NCI-H187 (cell line): Measurements from ENCODE around the gene CDH4.

Experiments
- DNase-seq, 2 experiments: peaks; one replicate each; lab custom pipeline; 2025; lab: John Stamatoyannopoulos, UW

The CDH4 gene

DNA sequence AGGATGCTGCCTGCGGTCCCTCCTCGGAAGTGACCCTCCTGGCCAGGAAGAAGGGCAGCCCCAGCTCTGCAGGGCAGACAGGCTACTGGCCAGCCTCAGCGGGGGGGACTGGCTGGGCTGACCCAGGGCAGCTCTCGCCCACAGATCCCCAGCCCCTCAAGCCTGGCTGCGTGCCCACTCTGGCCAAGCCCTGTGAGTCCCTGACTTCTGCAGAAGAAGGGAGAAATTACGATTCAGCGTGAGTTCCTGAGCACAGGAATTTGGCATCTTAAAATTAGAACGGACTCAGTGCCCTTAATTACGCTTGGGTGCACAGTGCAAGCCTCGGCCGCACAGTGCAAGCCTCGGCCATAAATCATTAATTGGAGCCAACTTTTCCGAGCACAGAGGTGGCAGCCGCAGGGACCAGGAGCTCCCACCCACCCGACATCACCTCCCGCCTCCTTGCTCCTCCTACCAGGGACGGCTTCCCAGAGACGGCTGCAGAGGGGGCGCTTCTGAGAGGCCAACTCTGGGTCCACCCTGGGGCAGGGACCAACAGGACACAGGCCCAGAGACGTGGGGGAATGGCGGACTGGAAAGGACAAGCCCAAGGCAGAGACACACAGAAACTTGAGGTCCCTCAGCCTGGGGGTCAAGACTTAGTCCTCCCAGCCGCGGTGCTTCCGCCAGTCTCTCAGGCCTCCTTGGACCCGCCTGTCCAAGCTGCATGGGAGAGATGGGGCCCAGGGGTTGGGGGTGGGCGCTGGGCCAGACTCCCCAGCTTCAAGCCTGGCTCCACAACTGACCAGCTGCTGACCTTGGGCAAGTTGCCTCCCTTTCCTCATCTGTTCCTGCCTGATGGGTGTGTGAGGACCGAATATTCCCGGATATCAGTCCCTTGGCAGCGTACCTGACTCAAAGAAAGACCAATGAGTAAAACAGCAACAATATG, 648.2 kb downstream of the CDH4 start:
- DNase-seq = no peak

DNA sequence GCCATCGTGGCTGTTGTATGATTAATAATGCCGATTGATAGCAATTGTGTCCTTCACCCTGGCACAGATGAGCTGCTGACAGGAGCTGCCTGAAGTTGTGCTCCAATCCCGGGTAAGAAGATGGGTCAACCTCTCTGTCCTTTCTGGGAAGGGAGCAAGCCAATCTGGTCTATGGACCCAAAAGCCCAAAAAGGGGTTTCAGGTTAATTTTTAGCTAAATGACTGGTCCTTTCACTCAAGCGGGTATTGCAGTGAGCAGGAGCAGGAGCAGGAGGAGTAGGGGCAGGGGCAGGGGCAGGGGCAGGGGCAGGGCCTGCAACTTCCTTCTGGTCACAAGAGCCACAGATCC, 648.9 kb downstream of the CDH4 start:
- DNase-seq = no peak

- no peak for DNase-seq
Measured at GRCh38 chr20:61901392-61902220, 649.5 kb downstream of the CDH4 start.

DNA sequence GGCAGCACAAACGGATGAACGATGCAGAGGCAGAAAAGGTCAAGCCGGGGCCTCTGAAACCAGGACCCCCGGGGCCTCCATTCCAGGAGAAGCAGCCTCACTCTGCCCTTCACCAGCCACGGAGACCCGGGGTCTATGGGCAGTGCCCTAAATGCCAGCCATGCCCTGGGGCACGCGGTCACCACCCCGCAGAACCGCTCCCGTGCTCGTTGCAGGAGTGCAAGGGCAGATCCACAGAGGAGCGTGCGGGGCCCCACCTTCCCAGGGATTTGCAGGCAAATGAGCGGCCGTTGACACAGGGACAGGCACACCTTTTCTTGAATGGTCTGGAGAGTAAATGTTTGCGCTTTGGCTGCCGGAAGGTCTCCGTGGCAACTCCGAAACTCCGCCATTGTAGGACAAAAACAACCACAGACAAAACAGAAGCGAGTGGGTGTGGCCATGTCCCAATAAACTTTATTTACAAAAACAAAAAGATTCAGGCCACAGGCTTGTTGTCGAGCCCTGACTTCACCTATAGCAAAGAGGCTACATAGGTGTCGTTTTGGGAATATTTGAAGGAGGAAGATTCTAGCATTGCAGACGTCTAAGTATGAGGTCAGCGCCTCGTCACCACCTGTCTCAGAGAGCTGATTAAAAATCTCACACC, 650.3 kb downstream of the CDH4 start:
- no peak for DNase-seq

- no peak for DNase-seq
Measured at GRCh38 chr20:61903575-61904340, 651.7 kb downstream of the CDH4 start.

GRCh38 chr20:61904456-61904855, 652.4 kb downstream of the CDH4 start:
- DNase-seq = no peak

- DNase-seq = no peak
Measured at GRCh38 chr20:61905781-61906523, 653.9 kb downstream of the CDH4 start.

- no peak for DNase-seq
Measured at GRCh38 chr20:61907081-61907891, 655.2 kb downstream of the CDH4 start.

- DNase-seq = no peak
Measured at GRCh38 chr20:61908057-61909026, 656.3 kb downstream of the CDH4 start.

- no peak for DNase-seq
Measured at GRCh38 chr20:61909028-61909427, 657.0 kb downstream of the CDH4 start.

- DNase-seq = no peak
Measured at GRCh38 chr20:61909821-61910220, 657.8 kb downstream of the CDH4 start.

- no peak for DNase-seq
Measured at GRCh38 chr20:61911824-61912223, 659.8 kb downstream of the CDH4 start.

DNA sequence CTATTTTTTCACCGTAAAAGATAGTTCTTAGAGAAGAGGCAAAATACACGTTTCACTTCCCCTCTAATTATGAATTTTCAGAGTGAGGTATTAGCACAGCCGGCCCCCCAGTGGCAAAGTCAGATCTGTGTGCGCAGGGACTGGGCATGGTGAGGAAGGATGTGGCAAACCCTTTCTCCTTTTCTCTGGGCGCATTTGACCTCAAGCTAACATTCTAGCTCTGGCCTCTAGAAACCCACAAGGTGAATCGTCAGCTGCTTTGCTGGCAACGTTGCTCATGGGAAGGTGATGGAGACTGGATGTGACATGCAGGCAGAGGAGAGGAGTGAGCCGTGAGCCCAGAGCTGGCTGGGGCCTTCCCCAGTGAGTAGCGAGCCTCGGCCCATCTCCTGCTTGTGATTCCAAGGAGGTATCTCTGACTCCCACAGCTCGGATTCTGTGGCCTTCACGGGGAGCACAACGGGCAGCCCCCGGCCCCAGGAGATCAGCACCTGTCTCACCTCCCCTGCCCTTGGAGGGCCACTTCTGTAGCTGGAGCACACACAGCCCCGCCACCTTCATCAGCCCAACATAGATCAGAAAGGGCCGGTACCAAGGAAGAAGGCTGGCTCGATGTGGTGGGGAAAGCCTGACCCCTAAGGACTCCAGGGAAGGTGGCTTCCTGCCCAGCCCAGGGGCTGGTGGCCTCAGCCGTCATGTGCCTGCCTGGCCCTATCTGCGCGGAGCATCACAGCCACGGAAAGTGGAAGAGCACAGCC, 660.8 kb downstream of the CDH4 start:
- DNase-seq = no peak

GRCh38 chr20:61913423-61914225, 661.6 kb downstream of the CDH4 start:
- DNase-seq = no peak

DNA sequence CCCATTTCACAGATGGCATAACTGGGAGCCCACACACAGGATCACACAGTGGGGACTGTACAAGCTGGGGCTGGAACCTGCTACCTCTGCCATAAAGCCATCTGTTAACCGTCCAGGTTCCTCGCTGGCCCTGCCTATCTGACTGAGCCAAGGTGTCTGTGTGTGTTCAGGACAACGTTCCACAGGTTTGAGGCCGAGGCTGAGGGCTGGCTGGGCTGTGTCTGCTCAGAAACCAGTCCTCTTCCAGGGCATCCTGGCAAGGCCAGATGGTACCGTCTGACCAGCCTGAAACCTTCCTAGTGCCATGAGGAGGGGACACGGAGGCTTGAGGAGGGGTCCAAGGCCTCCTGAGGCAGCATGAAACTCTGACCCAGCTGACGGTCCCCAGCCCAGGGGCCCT, 663.0 kb downstream of the CDH4 start:
- DNase-seq = no peak

- DNase-seq = no peak
Measured at GRCh38 chr20:61916318-61916891, 664.3 kb downstream of the CDH4 start.
